Brain microvascular endothelial cell (primary cell): ENCODE results near the gene VASP.

Experiments used
- DNase-seq: peaks from one replicate; pipeline ENCODE4 v3.0.0-alpha.2; 2020
- H3K27ac ChIP-seq: fragments of 250-450 bp; sonication (Bioruptor Pico); 2 replicates; pipeline ENCODE4 v1.5.1; 2020; ENCODE audit warnings: mild to moderate bottlenecking, moderate library complexity
- H3K27me3 ChIP-seq: fragments of 250-450 bp; sonication (Bioruptor Pico); replicated peaks from 2 replicates; pipeline ENCODE4 v1.5.1; 2020; ENCODE audit warnings: mild to moderate bottlenecking
- H3K36me3 ChIP-seq: fragments of 250-450 bp; sonication (Bioruptor Pico); replicated peaks from 2 replicates; pipeline ENCODE4 v1.5.1; 2020; ENCODE audit warnings: mild to moderate bottlenecking
- H3K4me3 ChIP-seq: 2 replicates; pipeline ENCODE4 v1.5.1; 2011; ENCODE audit warnings: low read depth, mild to moderate bottlenecking, control low read depth, low read length, moderate library complexity
- in situ Hi-C: cut with HindIII; loops from 2 replicates; pipeline ENCODE4 v1.10.0; 2017; ENCODE audit warnings: low sequenced_read_pairs, low pct_ligation_motif_present
- TF ChIP-seq, protein P1 (sequence below): IDR thresholded peaks from 2 replicates; pipeline ENCODE4 v1.5.1; 2011; ENCODE audit warnings: low read depth, mild to moderate bottlenecking, moderate library complexity, low read length, control low read depth, inconsistent platforms; ENCODE audit errors: missing control alignments

VASP gene

DNA sequence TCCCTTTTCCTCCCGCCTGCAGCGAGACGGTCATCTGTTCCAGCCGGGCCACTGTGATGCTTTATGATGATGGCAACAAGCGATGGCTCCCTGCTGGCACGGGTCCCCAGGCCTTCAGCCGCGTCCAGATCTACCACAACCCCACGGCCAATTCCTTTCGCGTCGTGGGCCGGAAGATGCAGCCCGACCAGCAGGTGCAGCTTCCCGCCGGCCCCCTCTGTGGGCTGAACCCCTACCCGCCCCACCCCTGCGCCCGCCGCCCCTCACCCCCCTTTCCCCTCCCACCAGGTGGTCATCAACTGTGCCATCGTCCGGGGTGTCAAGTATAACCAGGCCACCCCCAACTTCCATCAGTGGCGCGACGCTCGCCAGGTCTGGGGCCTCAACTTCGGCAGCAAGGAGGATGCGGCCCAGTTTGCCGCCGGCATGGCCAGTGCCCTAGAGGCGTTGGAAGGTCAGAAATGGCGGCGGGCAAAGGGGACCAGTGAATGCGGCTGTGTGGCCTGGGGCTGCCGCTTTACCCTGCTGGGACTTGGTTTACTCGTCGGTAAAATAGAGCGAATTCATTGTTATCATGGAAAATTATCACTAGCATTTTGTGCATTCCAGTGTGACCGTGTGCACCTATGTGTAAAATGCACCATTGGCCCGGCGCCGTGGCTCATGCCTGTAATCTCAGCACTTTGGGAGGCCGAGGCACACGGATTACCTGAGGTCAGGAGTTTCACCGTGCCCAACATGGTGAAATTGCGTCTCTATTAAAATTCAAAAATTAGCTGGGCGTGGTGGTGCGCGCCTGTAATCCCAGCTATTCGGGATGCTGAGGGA is 10.6 kb downstream of the VASP start:
- H3K4me3 ChIP-seq: no peak overlapping the region
- no peak overlapping the region for H3K27ac ChIP-seq
- no peak for DNase-seq
- TF ChIP-seq, protein P1, sequence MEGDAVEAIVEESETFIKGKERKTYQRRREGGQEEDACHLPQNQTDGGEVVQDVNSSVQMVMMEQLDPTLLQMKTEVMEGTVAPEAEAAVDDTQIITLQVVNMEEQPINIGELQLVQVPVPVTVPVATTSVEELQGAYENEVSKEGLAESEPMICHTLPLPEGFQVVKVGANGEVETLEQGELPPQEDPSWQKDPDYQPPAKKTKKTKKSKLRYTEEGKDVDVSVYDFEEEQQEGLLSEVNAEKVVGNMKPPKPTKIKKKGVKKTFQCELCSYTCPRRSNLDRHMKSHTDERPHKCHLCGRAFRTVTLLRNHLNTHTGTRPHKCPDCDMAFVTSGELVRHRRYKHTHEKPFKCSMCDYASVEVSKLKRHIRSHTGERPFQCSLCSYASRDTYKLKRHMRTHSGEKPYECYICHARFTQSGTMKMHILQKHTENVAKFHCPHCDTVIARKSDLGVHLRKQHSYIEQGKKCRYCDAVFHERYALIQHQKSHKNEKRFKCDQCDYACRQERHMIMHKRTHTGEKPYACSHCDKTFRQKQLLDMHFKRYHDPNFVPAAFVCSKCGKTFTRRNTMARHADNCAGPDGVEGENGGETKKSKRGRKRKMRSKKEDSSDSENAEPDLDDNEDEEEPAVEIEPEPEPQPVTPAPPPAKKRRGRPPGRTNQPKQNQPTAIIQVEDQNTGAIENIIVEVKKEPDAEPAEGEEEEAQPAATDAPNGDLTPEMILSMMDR: no peak
- no peaks in the 10 kb centered on the region for H3K27me3 ChIP-seq
- H3K36me3 ChIP-seq: peaks cover 73% of the 10 kb centered on the region
- in situ Hi-C loops: no loop called here

DNA sequence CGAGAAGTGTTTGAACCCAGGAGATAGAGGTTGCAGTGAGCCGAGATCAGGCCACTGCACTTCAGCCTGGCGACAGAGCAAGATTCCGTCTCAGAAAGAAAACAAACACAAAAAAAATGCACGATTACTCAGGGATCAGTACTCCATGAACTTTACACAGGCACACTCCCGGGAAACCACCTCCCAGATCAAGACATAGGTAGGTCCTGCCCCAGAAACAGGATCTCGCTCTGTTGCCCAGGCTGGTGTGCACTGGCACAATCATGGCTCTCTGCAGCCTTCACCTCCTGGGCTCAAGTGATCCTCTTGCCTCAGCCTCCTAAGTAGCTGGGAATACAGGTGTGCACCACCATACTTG is 11.2 kb downstream of the VASP start:
- Histone ChIP-seq H3K27me3 (no peaks in the 10 kb centered on the region), H3K27ac (no peak overlapping the region), H3K36me3 (peaks cover 74% of the 10 kb centered on the region), H3K4me3 (no peak overlapping the region)
- DNase-seq: no peak
- TF ChIP-seq, protein P1: no peak
- in situ Hi-C loops: no loop called here

- Histone ChIP-seq H3K4me3 (no peak overlapping the region), H3K36me3 (peaks cover 82% of the 10 kb centered on the region), H3K27me3 (no peaks in the 10 kb centered on the region), H3K27ac (no peak overlapping the region)
- in situ Hi-C loops: no loop called here
- TF ChIP-seq, protein P1: no peak
- no peak for DNase-seq
Observed at GRCh38 chr19:45522010-45522941, 15.0 kb downstream of the VASP start.

DNA sequence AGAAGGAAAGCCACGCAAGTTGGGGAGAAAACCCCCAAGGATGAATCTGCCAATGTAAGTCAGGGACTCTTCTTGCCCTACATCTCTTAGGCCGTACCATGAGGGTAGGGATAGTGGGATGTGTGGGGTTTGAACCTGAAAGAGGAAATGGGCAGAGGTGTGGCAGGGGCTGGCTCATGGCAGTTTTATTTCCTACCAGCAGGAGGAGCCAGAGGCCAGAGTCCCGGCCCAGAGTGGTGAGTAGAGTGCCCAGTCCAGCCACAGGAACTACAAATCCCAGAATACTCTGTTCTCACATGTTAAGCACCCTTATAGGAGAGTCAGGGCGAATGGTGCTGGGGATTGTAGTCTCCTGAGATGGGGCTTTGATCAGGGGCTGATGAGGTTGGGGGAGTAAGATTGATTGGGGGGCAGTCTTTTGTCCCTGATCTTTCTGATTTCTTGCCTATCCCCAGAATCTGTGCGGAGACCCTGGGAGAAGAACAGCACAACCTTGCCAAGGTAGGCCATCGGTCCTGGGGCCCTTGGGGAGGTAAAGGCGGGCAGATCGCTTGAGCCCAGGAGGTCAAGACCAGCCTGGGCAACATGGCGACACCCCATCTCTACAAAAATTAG is 16.5 kb downstream of the VASP start:
- Histone ChIP-seq H3K27ac (no peak overlapping the region), H3K36me3 (peaks cover 82% of the 10 kb centered on the region), H3K27me3 (no peaks in the 10 kb centered on the region), H3K4me3 (no peak overlapping the region)
- in situ Hi-C loops: no loop called here
- TF ChIP-seq, protein P1: peak; percentile 89
- peak; percentile 67 for DNase-seq

- TF ChIP-seq, protein P1: no peak
- Histone ChIP-seq H3K4me3 (no peak overlapping the region), H3K27ac (no peak overlapping the region), H3K27me3 (no peaks in the 10 kb centered on the region), H3K36me3 (peaks cover 80% of the 10 kb centered on the region)
- no peak for DNase-seq
- in situ Hi-C loops: no loop called here
Observed at GRCh38 chr19:45524575-45525129, 17.4 kb downstream of the VASP start.
